BJ (cell line): ENCODE measurements around the gene PTPRU. TPM values are rescaled to one million over a fixed set of nuclear protein-coding genes. Genes with fewer than 3 reads are reported as not detected.

Experiments used
- CTCF ChIA-PET: fragments of 350-600 bp; formaldehyde crosslinking; extraction: SDS; loops from one replicate; lab custom pipeline; 2021; ENCODE audit warnings: antibody characterized with exemption, inconsistent platforms; lab: Yijun Ruan, JAX
- POLR2A ChIA-PET: fragments of 300-600 bp; sonication (Branson Sonifier 250); formaldehyde crosslinking; extraction: SDS; loops from one replicate; lab custom pipeline; 2021; ENCODE audit warnings: antibody characterized with exemption; lab: Charles Lee
- DNase-seq: peaks from one replicate; pipeline ENCODE4 v3.0.0-alpha.2; 2011; ENCODE audit warnings: low read depth
- H3K27me3 ChIP-seq: 2 replicates; pipeline ENCODE4 v1.6.0; 2011; ENCODE audit warnings: low read length; ENCODE audit not compliant: control insufficient read depth, insufficient read depth
- H3K36me3 ChIP-seq: 2 replicates; pipeline ENCODE4 v1.5.1; 2011; ENCODE audit warnings: low read length; ENCODE audit not compliant: control insufficient read depth, insufficient read depth
- H3K4me3 ChIP-seq: 2 replicates; pipeline ENCODE4 v1.5.1; 2011; ENCODE audit warnings: low read depth, mild to moderate bottlenecking, control low read depth, low read length
- polyA plus RNA-seq: library from polyadenylated mRNA; depleted of rRNA; stranded (reverse); fragments of >200 nt; gene quantifications from 2 replicates; pipeline ENCODE4 v1.2.3, GENCODE V29; 2011
- TF ChIP-seq, protein P1 (sequence below): IDR thresholded peaks from 2 replicates; pipeline ENCODE4 v1.5.1; 2011; ENCODE audit warnings: low read depth, mild to moderate bottlenecking, control low read depth, inconsistent platforms, low read length, moderate library complexity; ENCODE audit not compliant: insufficient read depth

PTPRU gene
- polyA plus RNA-seq, 1 experiment = 19.8 TPM

DNA sequence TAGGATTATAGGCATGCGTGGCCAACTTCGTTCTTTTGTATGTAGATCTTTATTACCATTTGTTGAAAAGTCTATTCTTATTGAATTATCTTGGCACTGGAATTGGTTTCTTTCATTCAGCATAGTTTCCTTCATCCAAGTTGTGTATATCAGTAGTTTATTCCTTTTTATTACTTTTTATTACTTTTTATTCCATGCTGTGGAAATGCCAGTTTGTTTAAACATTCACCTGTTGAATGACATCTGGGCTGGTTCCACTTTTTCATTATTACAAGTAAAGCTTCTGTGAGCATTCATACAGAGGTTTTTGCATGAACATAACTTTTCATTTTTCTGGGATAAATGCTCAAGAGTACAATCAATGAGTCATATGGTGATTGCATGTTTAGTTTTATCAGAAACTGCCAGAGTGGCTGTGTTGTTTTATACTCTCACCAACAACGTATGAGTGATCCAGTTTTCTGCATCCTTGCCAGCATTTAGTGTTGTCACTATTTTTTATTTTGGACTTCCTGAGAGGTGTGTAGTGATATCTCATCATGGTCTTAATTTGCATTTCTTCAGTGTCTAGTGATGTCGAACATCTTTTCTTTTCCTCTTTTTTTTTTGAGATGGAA is 28.6 kb downstream of the PTPRU start:
- DNase-seq = no peak
- TF ChIP-seq, protein P1, sequence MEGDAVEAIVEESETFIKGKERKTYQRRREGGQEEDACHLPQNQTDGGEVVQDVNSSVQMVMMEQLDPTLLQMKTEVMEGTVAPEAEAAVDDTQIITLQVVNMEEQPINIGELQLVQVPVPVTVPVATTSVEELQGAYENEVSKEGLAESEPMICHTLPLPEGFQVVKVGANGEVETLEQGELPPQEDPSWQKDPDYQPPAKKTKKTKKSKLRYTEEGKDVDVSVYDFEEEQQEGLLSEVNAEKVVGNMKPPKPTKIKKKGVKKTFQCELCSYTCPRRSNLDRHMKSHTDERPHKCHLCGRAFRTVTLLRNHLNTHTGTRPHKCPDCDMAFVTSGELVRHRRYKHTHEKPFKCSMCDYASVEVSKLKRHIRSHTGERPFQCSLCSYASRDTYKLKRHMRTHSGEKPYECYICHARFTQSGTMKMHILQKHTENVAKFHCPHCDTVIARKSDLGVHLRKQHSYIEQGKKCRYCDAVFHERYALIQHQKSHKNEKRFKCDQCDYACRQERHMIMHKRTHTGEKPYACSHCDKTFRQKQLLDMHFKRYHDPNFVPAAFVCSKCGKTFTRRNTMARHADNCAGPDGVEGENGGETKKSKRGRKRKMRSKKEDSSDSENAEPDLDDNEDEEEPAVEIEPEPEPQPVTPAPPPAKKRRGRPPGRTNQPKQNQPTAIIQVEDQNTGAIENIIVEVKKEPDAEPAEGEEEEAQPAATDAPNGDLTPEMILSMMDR = no peak
- Histone ChIP-seq H3K4me3 (no peak overlapping the region), H3K36me3 (peaks cover 2% of the 10 kb centered on the region; the same call in 1 of the 2 replicates), H3K27me3 (no peaks in the 10 kb centered on the region)
- ChIA-PET POLR2A (no interaction called here), CTCF (interaction anchor here (1.0 kb wide), 1 partner anchor 25 kb away, joined by 3 read pairs; no protein-coding TSS in a partner anchor)

- POLR2A ChIA-PET = no interaction called here
- no peaks in the 10 kb centered on the region for H3K27me3 ChIP-seq
- DNase-seq = no peak
Measured at GRCh38 chr1:29266912-29267311, 30.6 kb downstream of the PTPRU start.

DNA sequence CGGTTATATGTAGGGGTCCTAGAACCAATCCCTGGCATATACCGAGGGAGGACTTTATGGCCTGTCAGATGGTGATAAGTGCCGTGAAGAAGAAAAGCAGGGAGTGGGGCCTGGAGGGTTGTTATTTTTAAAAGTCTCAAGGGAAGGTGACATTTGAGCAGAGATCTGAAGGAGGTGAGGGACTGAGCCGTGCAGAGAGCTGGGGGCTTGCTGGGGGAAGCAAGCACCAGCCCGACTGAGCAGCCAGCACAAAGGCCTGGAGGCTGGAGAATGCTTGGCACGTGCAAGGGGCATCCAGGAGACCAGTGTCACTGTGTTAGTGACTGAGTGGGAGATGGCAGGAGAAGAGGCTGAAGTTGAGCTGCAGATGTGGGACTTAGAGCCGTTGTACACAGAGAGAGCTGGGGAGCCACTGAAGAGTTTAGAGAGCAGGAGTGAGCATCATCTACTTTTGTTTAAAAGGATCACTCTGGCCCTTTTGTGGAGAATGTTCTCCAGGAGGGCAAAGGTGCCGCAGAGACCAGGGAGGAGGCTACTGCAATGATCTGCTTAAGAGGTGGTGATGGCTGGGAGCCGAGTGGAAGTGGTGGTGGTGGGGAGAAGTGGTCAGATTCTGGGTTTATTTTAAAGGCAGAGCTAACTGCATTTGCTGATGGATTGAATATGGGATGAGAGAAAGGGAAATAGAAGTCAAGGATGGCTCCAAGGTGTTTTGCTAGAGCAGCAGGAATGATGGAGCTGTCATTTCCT is 31.2 kb downstream of the PTPRU start:
- no peak overlapping the region for H3K4me3 ChIP-seq
- ChIA-PET CTCF (interaction anchor here (0.9 kb wide), 1 partner anchor 9 kb away, joined by 3 read pairs; no protein-coding TSS in a partner anchor), POLR2A (no interaction called here)
- DNase-seq = no peak
- no peaks in the 10 kb centered on the region for H3K36me3 ChIP-seq
- TF ChIP-seq, protein P1 = no peak
- H3K27me3 ChIP-seq = no peaks in the 10 kb centered on the region

More at GRCh38 chr1:29266912-29267311, 30.6 kb downstream of the PTPRU start:
- H3K36me3 ChIP-seq = no peaks in the 10 kb centered on the region
- TF ChIP-seq, protein P1 = no peak
- CTCF ChIA-PET = interaction anchor here (0.9 kb wide), 1 partner anchor 8 kb away, joined by 3 read pairs; no protein-coding TSS in a partner anchor
- no peak overlapping the region for H3K4me3 ChIP-seq

- no peak overlapping the region for H3K4me3 ChIP-seq
- ChIA-PET CTCF (interaction anchor here (0.6 kb wide), 1 partner anchor 24 kb away, joined by 3 read pairs; no protein-coding TSS in a partner anchor), POLR2A (no interaction called here)
- no peaks in the 10 kb centered on the region for H3K36me3 ChIP-seq
- no peaks in the 10 kb centered on the region for H3K27me3 ChIP-seq
- TF ChIP-seq, protein P1 = no peak
- no peak for DNase-seq
Measured at GRCh38 chr1:29269382-29269781, 33.1 kb downstream of the PTPRU start.

DNA sequence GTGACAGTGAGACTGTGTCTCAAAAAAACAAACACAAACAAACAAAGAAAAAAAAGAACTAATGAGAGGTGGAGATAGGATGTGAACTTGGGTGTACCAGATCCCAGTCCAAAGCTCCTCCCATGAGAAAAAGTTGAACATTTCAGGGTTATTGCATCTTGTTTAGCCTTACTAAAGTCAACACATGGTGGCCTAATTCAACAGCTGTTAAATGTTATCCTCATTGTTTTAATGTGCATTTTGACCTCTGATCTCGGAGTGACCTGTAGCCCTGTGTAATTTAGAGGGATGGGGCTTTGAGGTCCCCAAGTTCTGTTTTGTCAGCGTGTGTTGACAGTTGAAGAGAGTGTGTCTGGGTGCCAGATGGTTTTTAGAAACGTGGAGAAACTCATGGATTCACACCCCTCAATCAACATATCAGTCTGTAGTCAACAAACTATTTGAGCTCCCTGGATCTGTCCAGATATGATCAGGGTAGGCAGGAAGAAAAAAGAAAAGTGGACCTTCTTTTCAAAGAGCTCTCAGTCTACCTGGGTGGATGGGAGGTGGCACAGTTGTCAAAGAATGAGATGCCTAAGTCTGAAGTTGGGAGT is 34.7 kb downstream of the PTPRU start:
- TF ChIP-seq, protein P1 = no peak
- POLR2A ChIA-PET = no interaction called here

More for the DNA sequence above, 34.7 kb downstream of the PTPRU start:
- Histone ChIP-seq H3K27me3 (no peaks in the 10 kb centered on the region), H3K36me3 (peaks cover 1% of the 10 kb centered on the region; the same call in 1 of the 2 replicates), H3K4me3 (no peak overlapping the region)
- CTCF ChIA-PET = interaction anchor here (0.9 to 1.3 kb wide), 3 partner anchors 10 to 31 kb away, joined by 3 to 4 read pairs (median 3); no protein-coding TSS in a partner anchor
- no peak for DNase-seq
